ENCODE results near the gene CD320. TPM values are rescaled to one million over a fixed set of nuclear protein-coding genes. Genes with fewer than 3 reads are reported as not detected.

The CD320 gene
- total and polyA plus RNA-seq, 3 donors from 2014 or later, result 61.2 to 88.3 (median 65.8) TPM

DNA sequence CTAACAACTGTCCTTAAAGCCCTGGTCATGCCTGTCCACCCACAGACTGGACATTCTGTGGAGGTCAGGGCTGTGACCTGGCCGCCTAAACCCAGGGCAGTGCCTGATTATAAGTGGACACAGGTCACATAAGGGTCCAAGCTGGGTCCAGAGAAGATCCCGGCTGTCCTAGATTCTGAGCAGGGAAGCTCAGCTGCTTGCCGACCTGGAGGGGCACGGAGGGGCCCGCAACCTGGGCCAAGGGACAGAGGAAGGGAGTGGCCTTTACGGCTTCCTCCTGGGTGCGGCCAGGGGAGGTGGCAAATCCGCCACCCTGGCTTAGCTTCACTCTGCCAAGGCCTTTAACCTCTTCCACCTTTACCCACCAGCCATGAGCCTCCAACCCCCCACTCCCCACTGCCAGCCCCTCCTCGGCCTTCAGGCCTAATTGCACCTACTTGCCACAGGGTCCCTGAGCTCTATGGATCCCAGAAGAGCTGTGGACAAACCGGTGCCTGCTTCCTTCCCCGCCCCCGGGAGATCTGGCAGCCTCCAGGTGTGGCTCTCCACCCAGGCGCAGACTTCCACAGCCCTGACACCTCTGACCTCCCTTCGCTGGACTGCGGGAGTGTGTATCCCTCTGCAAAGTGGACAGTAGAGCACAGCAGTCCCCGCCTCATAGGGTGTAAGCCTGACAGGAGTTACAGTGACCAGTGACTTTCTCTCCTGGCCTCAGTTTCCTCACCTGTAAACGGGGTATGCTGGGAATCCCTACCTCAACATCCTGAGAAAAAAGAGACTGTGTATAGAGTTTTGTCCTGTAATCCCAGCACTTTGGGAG is 1.7 kb downstream of the CD320 start:
- Histone ChIP-seq H3K36me3 (ENCODE audit: low read depth, missing control alignments) (no peaks in the 10 kb centered on the region), H3K9me3 (no peaks in the 10 kb centered on the region), H3K27me3 (no peaks in the 10 kb centered on the region), H3K4me3 (no peak overlapping the region), H3K27ac (no peak overlapping the region), H3K4me1 (peaks cover 12% of the 10 kb centered on the region)
- intact Hi-C loops (cut with DNase I; ENCODE audit: low total_unique reads), result no loop called here
- DNase-seq, result peak; percentile 14
- TF ChIP-seq POLR2A (IDR thresholded peaks at IDR 0.05), result no peak
- TF ChIP-seq, protein P1, sequence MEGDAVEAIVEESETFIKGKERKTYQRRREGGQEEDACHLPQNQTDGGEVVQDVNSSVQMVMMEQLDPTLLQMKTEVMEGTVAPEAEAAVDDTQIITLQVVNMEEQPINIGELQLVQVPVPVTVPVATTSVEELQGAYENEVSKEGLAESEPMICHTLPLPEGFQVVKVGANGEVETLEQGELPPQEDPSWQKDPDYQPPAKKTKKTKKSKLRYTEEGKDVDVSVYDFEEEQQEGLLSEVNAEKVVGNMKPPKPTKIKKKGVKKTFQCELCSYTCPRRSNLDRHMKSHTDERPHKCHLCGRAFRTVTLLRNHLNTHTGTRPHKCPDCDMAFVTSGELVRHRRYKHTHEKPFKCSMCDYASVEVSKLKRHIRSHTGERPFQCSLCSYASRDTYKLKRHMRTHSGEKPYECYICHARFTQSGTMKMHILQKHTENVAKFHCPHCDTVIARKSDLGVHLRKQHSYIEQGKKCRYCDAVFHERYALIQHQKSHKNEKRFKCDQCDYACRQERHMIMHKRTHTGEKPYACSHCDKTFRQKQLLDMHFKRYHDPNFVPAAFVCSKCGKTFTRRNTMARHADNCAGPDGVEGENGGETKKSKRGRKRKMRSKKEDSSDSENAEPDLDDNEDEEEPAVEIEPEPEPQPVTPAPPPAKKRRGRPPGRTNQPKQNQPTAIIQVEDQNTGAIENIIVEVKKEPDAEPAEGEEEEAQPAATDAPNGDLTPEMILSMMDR (IDR thresholded peaks at IDR 0.05), result no peak
- 72 to 79% methylated on average over 17 of the region's 17 CpGs for whole genome bisulfite sequencing, 2 donors

DNA sequence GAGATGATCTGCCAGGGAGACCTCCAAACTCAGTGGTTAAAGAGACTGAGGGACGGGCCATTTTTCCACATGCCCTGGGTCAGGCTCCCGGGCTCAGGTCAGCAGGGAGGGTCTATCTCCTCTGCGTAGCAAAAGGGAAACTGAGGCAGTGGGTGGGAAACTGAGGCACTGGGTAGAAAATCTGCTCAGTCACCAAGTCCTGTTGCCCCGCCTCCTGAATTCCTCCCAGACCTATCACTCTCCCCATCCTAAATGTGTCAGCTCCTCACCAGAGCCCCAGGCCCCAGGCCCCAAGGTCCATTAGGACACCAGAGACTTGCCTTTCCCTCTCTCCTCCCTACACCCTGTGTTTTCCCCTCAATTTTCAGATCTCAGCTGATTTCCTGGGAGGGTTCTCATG is 2.4 kb downstream of the CD320 start:
- WGBS, 2 donors, result 68 to 82% methylated on average over 4 of the region's 4 CpGs
- Histone ChIP-seq H3K4me3 (no peak overlapping the region), H3K27ac (no peak overlapping the region), H3K9me3 (no peaks in the 10 kb centered on the region), H3K27me3 (no peaks in the 10 kb centered on the region), H3K36me3 (ENCODE audit: low read depth, missing control alignments) (no peaks in the 10 kb centered on the region), H3K4me1 (peaks cover 12% of the 10 kb centered on the region)
- no peak for DNase-seq
- intact Hi-C loops (cut with DNase I; ENCODE audit: low total_unique reads), result no loop called here
- no peak for TF ChIP-seq POLR2A (IDR thresholded peaks at IDR 0.05)
- TF ChIP-seq, protein P1 (IDR thresholded peaks at IDR 0.05), result no peak

DNA sequence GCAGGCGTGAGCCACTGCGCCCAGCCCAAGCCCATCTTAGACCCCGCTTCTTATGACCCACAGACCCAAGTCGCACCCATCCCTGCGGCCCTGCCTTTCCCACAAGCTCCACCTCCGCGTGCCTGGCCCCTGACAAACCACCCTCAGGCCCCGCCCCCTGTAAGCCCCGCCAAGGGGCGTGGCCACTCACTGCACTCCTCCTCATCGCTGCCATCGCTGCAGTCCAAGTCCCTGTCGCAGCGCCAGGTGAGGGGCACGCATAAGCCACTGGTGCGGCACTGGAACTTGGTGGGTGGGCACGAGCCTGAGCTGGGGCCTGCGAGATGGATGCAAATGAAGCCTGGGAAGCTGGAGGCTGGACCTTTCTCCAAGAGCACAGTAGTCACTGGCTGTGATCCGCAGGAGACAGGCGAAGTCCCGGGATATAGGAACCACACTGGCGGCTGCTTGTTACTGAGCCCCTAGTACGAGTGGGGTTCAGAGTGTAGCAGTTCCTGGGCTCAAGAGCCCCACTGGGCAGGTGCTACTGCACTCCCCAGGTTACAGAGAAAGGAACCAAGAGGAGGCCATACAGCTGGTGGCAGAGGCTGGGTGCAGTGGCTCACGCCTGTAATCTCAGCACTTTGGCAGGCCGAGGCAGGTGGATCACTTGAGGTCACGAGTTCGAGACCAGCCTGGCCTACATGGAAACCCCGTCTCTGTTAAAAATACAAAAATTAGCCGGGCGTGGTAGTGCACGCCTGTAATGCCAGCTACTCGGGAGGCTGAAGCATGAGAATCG is 3.1 kb downstream of the CD320 start:
- Histone ChIP-seq H3K4me3 (no peak overlapping the region), H3K27ac (no peak overlapping the region), H3K9me3 (no peaks in the 10 kb centered on the region), H3K4me1 (peaks cover 12% of the 10 kb centered on the region), H3K27me3 (no peaks in the 10 kb centered on the region), H3K36me3 (ENCODE audit: low read depth, missing control alignments) (no peaks in the 10 kb centered on the region)
- intact Hi-C loops (cut with DNase I; ENCODE audit: low total_unique reads), result no loop called here
- TF ChIP-seq, protein P1 (IDR thresholded peaks at IDR 0.05), result no peak
- TF ChIP-seq POLR2A (IDR thresholded peaks at IDR 0.05), result no peak
- peak; percentile 49 for DNase-seq
- WGBS, 2 donors, result 72 to 77% methylated on average over 22 to 33 of the region's 33 CpGs

DNA sequence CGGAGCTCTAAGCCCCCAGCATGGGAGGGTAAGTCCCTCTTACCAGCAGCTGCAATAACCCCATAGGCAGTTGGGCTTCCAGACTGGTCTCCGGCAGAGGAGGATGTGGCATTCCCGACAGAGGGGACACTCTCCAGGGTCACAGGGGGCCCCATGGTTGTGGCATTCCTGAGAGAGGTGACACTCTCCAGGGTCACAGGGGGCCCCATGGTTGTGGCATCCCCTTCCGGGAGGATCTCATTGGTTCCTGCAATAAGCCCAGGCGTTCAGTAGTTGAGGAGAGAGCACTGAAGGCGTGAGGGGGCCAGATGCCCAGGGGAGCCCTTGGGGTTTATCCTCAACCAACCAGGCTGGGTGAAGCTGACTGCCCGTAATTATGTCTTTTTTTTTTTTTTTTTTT is 5.4 kb downstream of the CD320 start:
- Histone ChIP-seq H3K36me3 (ENCODE audit: low read depth, missing control alignments) (no peaks in the 10 kb centered on the region), H3K9me3 (no peaks in the 10 kb centered on the region), H3K27me3 (no peaks in the 10 kb centered on the region), H3K27ac (no peak overlapping the region), H3K4me3 (no peak overlapping the region), H3K4me1 (peaks cover 5% of the 10 kb centered on the region)
- intact Hi-C loops (cut with DNase I; ENCODE audit: low total_unique reads), result no loop called here
- no peak for DNase-seq
- 72 to 84% methylated on average over 5 to 7 of the region's 7 CpGs for WGBS, 2 donors
- TF ChIP-seq, protein P1 (IDR thresholded peaks at IDR 0.05), result no peak
- no peak for TF ChIP-seq POLR2A (IDR thresholded peaks at IDR 0.05)
